ENCODE measurements around the gene TYW5. TPM values are rescaled to one million over a fixed set of nuclear protein-coding genes. Genes with fewer than 3 reads are reported as not detected.

The TYW5 gene, protein sequence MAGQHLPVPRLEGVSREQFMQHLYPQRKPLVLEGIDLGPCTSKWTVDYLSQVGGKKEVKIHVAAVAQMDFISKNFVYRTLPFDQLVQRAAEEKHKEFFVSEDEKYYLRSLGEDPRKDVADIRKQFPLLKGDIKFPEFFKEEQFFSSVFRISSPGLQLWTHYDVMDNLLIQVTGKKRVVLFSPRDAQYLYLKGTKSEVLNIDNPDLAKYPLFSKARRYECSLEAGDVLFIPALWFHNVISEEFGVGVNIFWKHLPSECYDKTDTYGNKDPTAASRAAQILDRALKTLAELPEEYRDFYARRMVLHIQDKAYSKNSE
- 13.0 TPM for polyA plus RNA-seq
- long read RNA-seq, donor 1, full-length matches to known transcripts = 1 of 7 reads
- long read RNA-seq, donor 1, partial matches to known transcripts = 6 of 7 reads
- long read RNA-seq, donor 1, other reads (novel, unspliced or antisense) = 0 of 7 reads
- long read RNA-seq, donor 2, full-length matches to known transcripts = 2 of 2 reads
- long read RNA-seq, donor 2, partial matches to known transcripts = 0 of 2 reads
- long read RNA-seq, donor 2, other reads (novel, unspliced or antisense) = 0 of 2 reads
- long read RNA-seq, donor 3 = 0 reads
- long read RNA-seq, donor 4 = 0 reads
- long read RNA-seq, donor 5, full-length matches to known transcripts = 3 of 3 reads
- long read RNA-seq, donor 5, partial matches to known transcripts = 0 of 3 reads
- long read RNA-seq, donor 5, other reads (novel, unspliced or antisense) = 0 of 3 reads
- long read RNA-seq, donor 6, full-length matches to known transcripts = 1 of 49 reads
- long read RNA-seq, donor 6, partial matches to known transcripts = 24 of 49 reads
- long read RNA-seq, donor 6, other reads (novel, unspliced or antisense) = 24 of 49 reads
- long read RNA-seq, donor 7, full-length matches to known transcripts = 1 of 1 reads
- long read RNA-seq, donor 7, partial matches to known transcripts = 0 of 1 reads
- long read RNA-seq, donor 7, other reads (novel, unspliced or antisense) = 0 of 1 reads
- long read RNA-seq, donor 8, full-length matches to known transcripts = 2 of 2 reads
- long read RNA-seq, donor 8, partial matches to known transcripts = 0 of 2 reads
- long read RNA-seq, donor 8, other reads (novel, unspliced or antisense) = 0 of 2 reads
- long read RNA-seq, donor 9, full-length matches to known transcripts = 2 of 2 reads
- long read RNA-seq, donor 9, partial matches to known transcripts = 0 of 2 reads
- long read RNA-seq, donor 9, other reads (novel, unspliced or antisense) = 0 of 2 reads
- long read RNA-seq, donor 10, full-length matches to known transcripts = 1 of 41 reads
- long read RNA-seq, donor 10, partial matches to known transcripts = 40 of 41 reads
- long read RNA-seq, donor 10, other reads (novel, unspliced or antisense) = 0 of 41 reads
- long read RNA-seq, donor 11, partial matches to known transcripts = 50 of 50 reads
- long read RNA-seq, donor 11, other reads (novel, unspliced or antisense) = 0 of 50 reads

DNA sequence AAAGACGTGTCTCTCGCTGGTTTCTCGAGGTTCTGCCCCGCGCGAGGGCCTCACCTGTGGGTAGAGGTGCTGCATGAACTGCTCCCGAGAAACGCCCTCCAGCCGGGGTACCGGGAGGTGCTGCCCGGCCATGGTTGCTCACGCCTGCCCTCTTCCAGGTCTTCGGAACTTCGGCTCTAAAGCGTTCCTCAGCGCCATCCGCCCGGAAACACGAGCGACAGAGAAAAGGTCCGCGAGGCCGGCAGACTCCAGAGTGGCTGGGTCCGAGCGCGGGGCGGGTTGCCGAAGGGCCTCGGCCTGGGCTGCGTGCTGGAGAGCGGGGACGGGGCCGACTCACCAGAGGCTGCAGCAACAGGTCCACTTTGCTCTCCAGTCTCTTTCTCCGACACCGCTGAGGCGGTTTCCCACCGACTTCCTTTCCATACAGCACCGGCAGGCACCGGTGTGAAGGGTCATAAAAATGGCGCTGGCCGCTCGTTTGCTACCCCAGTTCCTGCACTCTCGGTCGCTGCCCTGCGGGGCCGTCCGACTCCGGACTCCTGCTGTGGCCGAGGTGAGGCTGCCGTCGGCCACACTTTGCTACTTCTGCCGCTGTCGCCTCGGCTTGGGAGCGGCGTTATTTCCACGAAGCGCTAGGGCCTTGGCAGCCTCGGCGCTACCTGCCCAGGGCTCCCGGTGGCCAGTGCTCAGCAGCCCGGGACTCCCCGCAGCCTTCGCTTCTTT is at the start of gene TYW5, which contains the start of gene MAIP1:
TSS of gene TYW5 (minus strand) at position 153 of the 723 bp plus-strand sequence. CDS start at position 132, 21 bp downstream.
TSS of gene MAIP1 (plus strand) at position 244 of the 723 bp plus-strand sequence. CDS start at position 461, 217 bp downstream.
- peaks cover 17% of the 10 kb centered on the region for H3K36me3 ChIP-seq (ENCODE audit: control insufficient read depth, insufficient read depth, low read length)
- peak; percentile 78 to 92 for DNase-seq
- no CpG with 5 or more reads among the region's 64 CpGs for WGBS (ENCODE audit: insufficient coverage, low lambda C conversion rate)

DNA sequence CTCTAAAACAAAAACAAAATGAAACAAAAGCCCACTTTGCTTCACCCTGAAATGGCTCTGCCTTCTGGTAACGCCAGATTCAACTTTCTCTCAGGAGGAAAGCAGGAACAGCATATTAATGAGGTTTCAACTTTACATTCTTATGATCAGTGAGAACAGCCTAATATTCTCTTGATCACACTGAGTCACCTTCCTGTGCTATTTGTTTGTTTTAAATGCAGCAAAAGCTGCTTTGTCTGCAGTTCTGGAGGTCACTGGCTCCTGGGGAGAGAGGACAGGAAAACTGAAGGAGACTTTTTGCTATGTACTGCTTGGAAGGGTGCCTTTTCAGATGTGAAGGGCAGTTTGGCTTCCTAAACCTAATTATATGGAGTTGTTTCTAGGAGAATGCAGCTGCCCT is 48.2 kb upstream of the TYW5 start:
- 100% methylated on average over 1 of the region's 1 CpG for WGBS (ENCODE audit: insufficient coverage, low lambda C conversion rate)
- DNase-seq = no peak
- no peaks in the 10 kb centered on the region for H3K9me3 ChIP-seq (ENCODE audit: control insufficient read depth, low read depth, low read length)
- H3K4me3 ChIP-seq (ENCODE audit: low read length) = no peak overlapping the region
- H3K27me3 ChIP-seq (ENCODE audit: control insufficient read depth, insufficient read depth, low read length) = no peaks in the 10 kb centered on the region
- H3K4me1 ChIP-seq (ENCODE audit: control insufficient read depth, insufficient read depth, low read length) = no peaks in the 10 kb centered on the region
- no peak overlapping the region for H3K27ac ChIP-seq (ENCODE audit: low read length)
- no peaks in the 10 kb centered on the region for H3K36me3 ChIP-seq (ENCODE audit: control insufficient read depth, insufficient read depth, low read length)

More for the DNA sequence above, at the start of gene TYW5, which contains the start of gene MAIP1:
- Histone ChIP-seq H3K27ac (ENCODE audit: low read length) (peak within 1 kb of the TSS; percentile 79), H3K9me3 (ENCODE audit: control insufficient read depth, low read depth, low read length) (no peaks in the 10 kb centered on the region), H3K4me3 (ENCODE audit: low read length) (peak within 1 kb of the TSS; percentile 88), H3K27me3 (ENCODE audit: control insufficient read depth, insufficient read depth, low read length) (no peaks in the 10 kb centered on the region), H3K4me1 (ENCODE audit: control insufficient read depth, insufficient read depth, low read length) (peaks cover 3% of the 10 kb centered on the region)

DNA sequence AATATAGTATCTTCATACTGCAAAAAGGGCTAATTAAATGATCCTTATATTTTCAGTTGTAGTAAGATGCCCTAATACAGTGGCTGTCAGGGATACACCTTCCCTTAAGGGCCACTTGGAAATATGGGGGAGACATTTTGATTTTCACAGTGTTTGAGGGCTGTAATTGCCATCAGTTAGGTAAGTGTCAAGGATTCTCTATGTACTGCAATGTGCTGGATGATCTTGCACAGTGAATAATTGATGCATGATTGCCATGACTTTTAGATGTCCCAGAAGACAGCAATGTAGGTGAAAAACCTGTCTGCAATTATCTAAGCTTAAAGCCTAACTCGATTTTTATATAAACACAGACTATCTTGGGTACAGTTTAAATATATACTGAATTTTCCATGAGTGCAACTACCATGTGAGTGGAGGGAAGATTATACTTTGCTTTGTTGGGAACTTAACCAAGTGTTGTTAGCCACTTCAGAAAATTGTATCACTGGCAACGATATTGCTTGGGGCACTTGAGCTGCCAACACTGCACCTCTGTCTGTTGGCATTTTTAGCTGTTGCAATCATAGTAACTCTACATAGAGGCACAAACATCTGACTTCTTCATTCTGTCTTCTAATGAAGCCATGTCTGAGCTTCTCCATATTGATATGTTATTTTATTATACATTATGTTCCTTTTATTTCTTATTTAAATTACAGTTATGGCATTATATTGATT is 45.3 kb upstream of the TYW5 start:
- no CpG with 5 or more reads among the region's 2 CpGs for WGBS (ENCODE audit: insufficient coverage, low lambda C conversion rate)
- no peak for DNase-seq
- H3K9me3 ChIP-seq (ENCODE audit: control insufficient read depth, low read depth, low read length) = no peaks in the 10 kb centered on the region

DNA sequence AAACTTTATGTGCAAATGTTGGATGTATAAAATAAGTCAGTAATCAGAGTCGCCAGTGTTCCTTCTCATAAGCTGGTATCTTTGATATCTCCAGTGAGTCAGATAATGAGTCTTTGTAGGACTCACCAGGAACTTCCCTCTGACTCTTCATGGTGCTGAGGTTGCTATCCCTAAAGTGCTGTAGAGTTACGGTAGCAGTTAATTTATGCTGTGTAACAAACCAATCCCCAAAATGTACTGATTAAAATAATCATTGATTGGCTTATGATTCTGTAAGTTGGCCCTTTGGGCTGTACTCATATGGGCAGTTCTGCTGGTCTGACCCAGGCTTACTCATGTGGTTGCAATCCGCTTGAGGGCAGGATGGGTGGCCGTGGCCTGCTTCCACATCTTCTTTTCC is 43.9 kb upstream of the TYW5 start:
- no peak overlapping the region for H3K4me3 ChIP-seq (ENCODE audit: low read length)
- no peaks in the 10 kb centered on the region for H3K4me1 ChIP-seq (ENCODE audit: control insufficient read depth, insufficient read depth, low read length)
- H3K27me3 ChIP-seq (ENCODE audit: control insufficient read depth, insufficient read depth, low read length) = no peaks in the 10 kb centered on the region
- 100% methylated on average over 1 of the region's 4 CpGs for WGBS (ENCODE audit: insufficient coverage, low lambda C conversion rate)
- H3K27ac ChIP-seq (ENCODE audit: low read length) = no peak overlapping the region
- no peaks in the 10 kb centered on the region for H3K9me3 ChIP-seq (ENCODE audit: control insufficient read depth, low read depth, low read length)
- no peak for DNase-seq
- no peaks in the 10 kb centered on the region for H3K36me3 ChIP-seq (ENCODE audit: control insufficient read depth, insufficient read depth, low read length)

More for the DNA sequence above, 45.3 kb upstream of the TYW5 start:
- Histone ChIP-seq H3K27me3 (ENCODE audit: control insufficient read depth, insufficient read depth, low read length) (no peaks in the 10 kb centered on the region), H3K4me1 (ENCODE audit: control insufficient read depth, insufficient read depth, low read length) (no peaks in the 10 kb centered on the region), H3K4me3 (ENCODE audit: low read length) (no peak overlapping the region), H3K27ac (ENCODE audit: low read length) (no peak overlapping the region), H3K36me3 (ENCODE audit: control insufficient read depth, insufficient read depth, low read length) (no peaks in the 10 kb centered on the region)

DNA sequence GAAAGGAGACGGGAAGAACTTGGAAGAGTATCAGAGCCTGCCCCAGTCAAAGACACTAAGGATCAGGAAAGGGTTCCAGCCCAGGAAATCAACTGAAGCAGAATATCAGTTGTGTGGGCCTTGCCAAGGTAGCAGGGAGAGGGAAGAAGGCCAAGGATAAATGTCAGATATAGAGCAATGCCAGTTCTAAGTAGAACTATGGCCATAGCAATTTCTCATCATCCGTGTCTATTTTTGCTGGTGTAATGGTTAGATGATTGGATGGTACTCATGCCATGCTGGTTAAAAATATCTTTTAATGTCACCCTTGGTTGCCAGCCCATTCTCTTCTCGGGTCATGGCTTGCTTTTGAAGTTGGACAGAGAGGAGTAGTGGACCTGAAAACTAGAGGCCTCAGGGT is 42.0 kb upstream of the TYW5 start:
- H3K27me3 ChIP-seq (ENCODE audit: control insufficient read depth, insufficient read depth, low read length) = no peaks in the 10 kb centered on the region
- H3K4me1 ChIP-seq (ENCODE audit: control insufficient read depth, insufficient read depth, low read length) = no peaks in the 10 kb centered on the region
- H3K36me3 ChIP-seq (ENCODE audit: control insufficient read depth, insufficient read depth, low read length) = no peaks in the 10 kb centered on the region
- DNase-seq = no peak
- no peak overlapping the region for H3K4me3 ChIP-seq (ENCODE audit: low read length)
- H3K27ac ChIP-seq (ENCODE audit: low read length) = no peak overlapping the region
- H3K9me3 ChIP-seq (ENCODE audit: control insufficient read depth, low read depth, low read length) = no peaks in the 10 kb centered on the region
- no CpG with 5 or more reads among the region's 3 CpGs for WGBS (ENCODE audit: insufficient coverage, low lambda C conversion rate)

DNA sequence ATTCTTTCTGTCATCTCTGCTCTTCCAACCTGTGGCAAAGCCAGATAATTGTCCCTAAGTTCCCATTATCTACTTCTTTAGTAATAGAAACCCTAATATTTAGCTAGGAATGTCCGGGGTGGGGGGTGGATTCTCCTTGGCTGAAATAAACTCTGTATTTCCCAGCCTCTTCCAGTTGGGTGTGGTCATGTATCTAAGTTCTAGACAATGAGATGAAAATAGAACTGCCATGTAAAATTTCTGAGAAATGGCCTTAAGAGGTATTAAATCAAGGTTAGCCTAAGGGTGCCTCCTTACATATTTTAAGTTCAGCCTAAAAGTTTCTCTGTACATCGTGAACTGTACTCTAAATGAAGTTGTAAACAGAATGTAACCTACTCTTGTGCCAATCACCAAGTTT is 39.6 kb upstream of the TYW5 start:
- Histone ChIP-seq H3K36me3 (ENCODE audit: control insufficient read depth, insufficient read depth, low read length) (no peaks in the 10 kb centered on the region), H3K9me3 (ENCODE audit: control insufficient read depth, low read depth, low read length) (no peaks in the 10 kb centered on the region), H3K4me1 (ENCODE audit: control insufficient read depth, insufficient read depth, low read length) (peaks cover 4% of the 10 kb centered on the region), H3K27me3 (ENCODE audit: control insufficient read depth, insufficient read depth, low read length) (no peaks in the 10 kb centered on the region), H3K4me3 (ENCODE audit: low read length) (no peak overlapping the region), H3K27ac (ENCODE audit: low read length) (no peak overlapping the region)
- 83% methylated on average over 1 of the region's 2 CpGs for WGBS (ENCODE audit: insufficient coverage, low lambda C conversion rate)
- no peak for DNase-seq

DNA sequence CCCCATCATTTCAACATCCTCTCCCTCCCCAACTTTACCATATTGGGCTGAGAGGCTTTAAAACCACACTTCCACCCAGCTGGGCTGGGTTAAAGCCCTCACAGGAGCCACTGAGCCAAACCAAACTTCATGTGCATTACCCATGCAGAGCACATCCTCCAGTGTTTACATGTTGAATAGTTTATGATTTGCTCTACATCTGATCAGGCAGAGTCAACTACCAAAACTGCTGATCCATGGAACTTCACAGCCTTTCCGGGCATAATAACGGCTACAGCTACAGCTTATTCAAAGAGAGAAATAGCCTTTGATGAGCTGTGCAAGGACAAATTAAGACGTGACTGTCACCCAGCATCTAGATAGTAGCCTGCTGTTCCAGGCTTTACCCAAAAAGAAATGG is 39.1 kb upstream of the TYW5 start:
- no CpG with 5 or more reads among the region's 3 CpGs for WGBS (ENCODE audit: insufficient coverage, low lambda C conversion rate)
- Histone ChIP-seq H3K4me3 (ENCODE audit: low read length) (no peak overlapping the region), H3K9me3 (ENCODE audit: control insufficient read depth, low read depth, low read length) (no peaks in the 10 kb centered on the region), H3K27me3 (ENCODE audit: control insufficient read depth, insufficient read depth, low read length) (no peaks in the 10 kb centered on the region), H3K4me1 (ENCODE audit: control insufficient read depth, insufficient read depth, low read length) (peaks cover 8% of the 10 kb centered on the region), H3K27ac (ENCODE audit: low read length) (no peak overlapping the region), H3K36me3 (ENCODE audit: control insufficient read depth, insufficient read depth, low read length) (no peaks in the 10 kb centered on the region)
- no peak for DNase-seq

DNA sequence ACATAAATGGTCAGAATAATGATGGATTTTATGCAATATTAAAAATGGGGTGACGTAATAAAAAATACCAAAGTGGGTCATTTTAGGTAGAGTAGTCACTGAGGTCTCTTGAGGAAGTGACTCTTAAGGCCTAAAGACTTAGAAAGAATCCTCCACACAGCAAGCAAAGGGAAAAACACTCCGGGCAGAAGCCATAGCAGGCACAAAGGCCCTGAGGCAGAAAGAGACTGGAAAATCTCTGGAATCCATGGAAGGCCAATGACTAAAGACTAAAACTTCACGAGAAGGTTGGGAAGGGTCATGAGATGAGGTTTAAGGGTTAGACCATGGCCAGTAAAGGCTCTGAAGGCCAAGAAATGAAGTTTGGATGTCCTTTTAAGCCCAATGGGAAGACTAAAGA is 37.0 kb upstream of the TYW5 start:
- H3K36me3 ChIP-seq (ENCODE audit: control insufficient read depth, insufficient read depth, low read length) = no peaks in the 10 kb centered on the region
- no peak overlapping the region for H3K27ac ChIP-seq (ENCODE audit: low read length)
- H3K9me3 ChIP-seq (ENCODE audit: control insufficient read depth, low read depth, low read length) = no peaks in the 10 kb centered on the region
- H3K27me3 ChIP-seq (ENCODE audit: control insufficient read depth, insufficient read depth, low read length) = no peaks in the 10 kb centered on the region
- no peak overlapping the region for H3K4me3 ChIP-seq (ENCODE audit: low read length)
- DNase-seq = no peak
- peaks cover 19% of the 10 kb centered on the region for H3K4me1 ChIP-seq (ENCODE audit: control insufficient read depth, insufficient read depth, low read length)
- 100% methylated on average over 2 of the region's 3 CpGs for WGBS (ENCODE audit: insufficient coverage, low lambda C conversion rate)

DNA sequence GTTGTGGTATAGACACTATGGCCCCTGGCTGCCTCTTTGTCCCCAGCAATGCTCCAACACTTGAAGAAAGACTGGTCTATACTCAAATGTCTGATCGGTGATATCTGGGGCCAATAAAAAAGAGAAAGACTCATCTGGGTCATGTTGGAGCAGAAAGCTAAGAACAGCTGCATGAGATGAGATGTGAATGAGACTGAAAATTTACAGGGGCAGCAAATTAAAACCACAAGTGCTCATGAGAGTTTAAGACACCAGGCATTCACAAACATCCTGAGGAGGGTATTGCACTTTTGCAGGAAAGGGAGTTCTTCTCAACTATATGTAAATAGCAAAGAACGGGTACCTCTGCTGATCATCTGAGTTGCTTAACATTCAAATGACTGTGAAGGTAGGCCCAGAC is 36.4 kb upstream of the TYW5 start:
- Histone ChIP-seq H3K27ac (ENCODE audit: low read length) (no peak overlapping the region), H3K27me3 (ENCODE audit: control insufficient read depth, insufficient read depth, low read length) (no peaks in the 10 kb centered on the region), H3K36me3 (ENCODE audit: control insufficient read depth, insufficient read depth, low read length) (no peaks in the 10 kb centered on the region), H3K4me3 (ENCODE audit: low read length) (no peak overlapping the region), H3K4me1 (ENCODE audit: control insufficient read depth, insufficient read depth, low read length) (peaks cover 23% of the 10 kb centered on the region), H3K9me3 (ENCODE audit: control insufficient read depth, low read depth, low read length) (no peaks in the 10 kb centered on the region)
- DNase-seq = no peak
- 100% methylated on average over 1 of the region's 2 CpGs for WGBS (ENCODE audit: insufficient coverage, low lambda C conversion rate)

Measured in large intestine (tissue), 12 donors.